ENCODE data around the gene ABCB9.
"Not testable (repeated sequence)": the region's sequence is repeated elsewhere in the genome, so short reads cannot be mapped to it uniquely, and the experiment has no call there.

The ABCB9 gene

DNA sequence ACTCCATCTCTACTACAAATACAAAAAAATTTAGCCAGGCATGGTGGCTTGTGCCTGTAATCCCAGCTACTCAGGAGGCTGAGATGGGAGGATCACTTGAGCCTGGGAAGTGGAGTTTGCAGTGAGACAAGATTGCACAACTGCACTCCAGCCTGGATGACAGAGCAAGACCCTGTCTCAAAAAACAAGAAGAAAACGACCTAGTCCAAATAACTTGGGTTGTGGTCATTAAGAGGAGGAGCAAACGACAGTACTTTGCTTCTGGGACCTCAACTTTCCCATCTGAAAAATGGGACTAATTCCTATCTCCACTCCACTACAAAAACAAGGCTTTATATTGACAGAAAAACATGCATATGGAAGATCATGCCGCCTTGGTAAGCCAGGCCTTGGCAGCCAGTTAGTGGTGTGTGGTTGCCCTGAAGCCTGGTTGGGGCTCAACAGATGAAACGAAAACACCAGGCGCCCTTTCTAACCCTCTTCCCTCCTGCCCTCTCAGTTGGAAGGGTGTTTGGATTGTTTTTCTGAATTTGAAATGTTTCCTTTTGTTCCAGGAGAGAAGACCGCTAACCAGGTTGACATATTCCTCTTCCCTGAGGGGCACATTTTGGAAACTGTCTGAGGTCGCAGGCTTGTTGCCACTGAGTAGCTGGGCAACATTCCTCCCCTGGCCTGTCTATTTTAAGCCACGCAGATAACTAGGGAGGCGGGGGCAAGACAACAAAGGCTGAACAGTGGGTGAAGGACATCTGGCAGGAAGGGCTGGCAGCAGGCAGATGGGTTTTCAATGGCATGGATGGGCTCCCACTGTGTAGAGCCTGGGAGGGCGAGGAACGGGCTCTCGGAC, 56.6 kb downstream of the ABCB9 start:
- Histone ChIP-seq H3K27ac (ENCODE audit: insufficient read depth in 1 of 2, low read depth in 1 of 2, low read length in 2 of 2, poor library complexity in 1 of 2, severe bottlenecking in 2 of 2) (no peak overlapping the region), H3K4me1 (ENCODE audit: control extremely low read depth in 1 of 4, control insufficient read depth in 4 of 4, insufficient read depth in 4 of 4, low read length in 3 of 4) (peaks cover 0 to 4% (median 0%) of the 10 kb centered on the region in 4 experiments), H3K27me3 (replicated peaks in 2 of 5; ENCODE audit: control insufficient read depth in 4 of 5, insufficient read depth in 5 of 5, low read length in 4 of 5) (no peaks in the 10 kb centered on the region), H3K4me3 (ENCODE audit: control insufficient read depth in 1 of 7, extremely low read depth in 1 of 7, insufficient read depth in 4 of 7, low read depth in 2 of 7, low read length in 6 of 7) (peak overlapping the region in 1 of 7 experiments; percentile 1), H3K36me3 (ENCODE audit: control insufficient read depth in 4 of 4, insufficient read depth in 4 of 4, low read length in 3 of 4) (no peaks in the 10 kb centered on the region), H3K9me3 (ENCODE audit: control extremely low read depth in 1 of 5, control insufficient read depth in 4 of 5, insufficient read depth in 2 of 5, low read depth in 1 of 5, low read length in 4 of 5) (no peaks in the 10 kb centered on the region)
- no peak for DNase-seq
- WGBS (ENCODE audit: insufficient coverage): 91% methylated on average over 10 of the region's 12 CpGs
- CTCF ChIA-PET: interaction anchor here (1.1 kb wide), 1 partner anchor 15 kb away, joined by 3 read pairs; no protein-coding TSS in a partner anchor
- POLR2A ChIA-PET: no interaction called here

DNA sequence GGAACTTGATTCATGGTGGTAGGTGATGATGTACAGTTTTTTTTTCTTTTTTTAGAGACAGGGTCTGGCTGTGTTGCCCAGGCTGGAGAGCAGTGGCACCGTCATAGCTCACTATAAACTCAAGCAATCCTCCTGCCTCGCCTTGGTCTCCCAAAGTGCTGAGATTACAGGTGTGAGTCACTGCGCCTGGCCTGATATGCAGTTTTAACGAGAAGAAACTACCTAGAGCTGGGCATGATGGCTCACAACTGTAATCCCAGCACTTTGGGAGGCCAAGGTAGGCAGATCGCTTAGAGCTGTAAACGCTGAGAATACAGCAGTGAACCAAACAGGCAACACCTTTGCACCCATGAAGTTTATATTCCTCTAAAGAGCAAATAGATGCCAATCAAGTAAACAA, 57.3 kb downstream of the ABCB9 start:
- ChIA-PET CTCF (interaction anchor here (0.9 to 1.1 kb wide), 2 partner anchors 14 to 36 kb away, joined by 3 read pairs; no protein-coding TSS in a partner anchor), POLR2A (interaction anchor here (0.7 kb wide), 1 partner anchor 30 kb away, joined by 3 read pairs; no protein-coding TSS in a partner anchor)
- H3K27ac ChIP-seq (ENCODE audit: insufficient read depth in 1 of 2, low read depth in 1 of 2, low read length in 2 of 2, poor library complexity in 1 of 2, severe bottlenecking in 2 of 2): no peak overlapping the region
- 96% methylated on average over 6 of the region's 6 CpGs for WGBS (ENCODE audit: insufficient coverage)
- H3K4me3 ChIP-seq (ENCODE audit: control insufficient read depth in 1 of 7, extremely low read depth in 1 of 7, insufficient read depth in 4 of 7, low read depth in 2 of 7, low read length in 6 of 7): no peak overlapping the region
- H3K4me1 ChIP-seq (ENCODE audit: control extremely low read depth in 1 of 4, control insufficient read depth in 4 of 4, insufficient read depth in 4 of 4, low read length in 3 of 4): peaks cover 0 to 6% (median under 1%) of the 10 kb centered on the region in 4 experiments
- no peak for DNase-seq
- no peaks in the 10 kb centered on the region for H3K36me3 ChIP-seq (ENCODE audit: control insufficient read depth in 4 of 4, insufficient read depth in 4 of 4, low read length in 3 of 4)
- H3K27me3 ChIP-seq (replicated peaks in 2 of 5; ENCODE audit: control insufficient read depth in 4 of 5, insufficient read depth in 5 of 5, low read length in 4 of 5): no peaks in the 10 kb centered on the region
- H3K9me3 ChIP-seq (ENCODE audit: control extremely low read depth in 1 of 5, control insufficient read depth in 4 of 5, insufficient read depth in 2 of 5, low read depth in 1 of 5, low read length in 4 of 5): no peaks in the 10 kb centered on the region

DNA sequence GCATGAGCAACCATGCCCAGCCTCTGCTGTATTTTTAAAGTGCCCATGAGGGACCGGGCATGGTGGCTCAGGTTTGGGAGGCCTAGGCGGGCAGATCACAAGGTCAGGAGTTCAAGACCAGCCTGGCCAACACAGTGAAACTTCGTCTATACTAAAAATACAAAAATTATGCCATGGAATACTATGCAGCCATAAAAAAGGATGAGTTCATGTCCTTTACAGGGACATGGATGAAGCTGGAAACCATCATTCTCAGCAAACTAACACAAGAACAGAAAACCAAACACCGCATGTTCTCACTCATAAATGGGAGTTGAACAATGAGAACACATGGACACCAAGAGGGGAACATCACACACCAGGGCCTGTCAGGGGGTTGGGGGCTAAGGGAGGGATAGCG, 61.0 kb downstream of the ABCB9 start:
- not testable (repeated sequence) for DNase-seq; H3K4me3 ChIP-seq (ENCODE audit: control insufficient read depth in 1 of 7, extremely low read depth in 1 of 7, insufficient read depth in 4 of 7, low read depth in 2 of 7, low read length in 6 of 7); H3K9me3 ChIP-seq (ENCODE audit: control extremely low read depth in 1 of 5, control insufficient read depth in 4 of 5, insufficient read depth in 2 of 5, low read depth in 1 of 5, low read length in 4 of 5); H3K27ac ChIP-seq (ENCODE audit: insufficient read depth in 1 of 2, low read depth in 1 of 2, low read length in 2 of 2, poor library complexity in 1 of 2, severe bottlenecking in 2 of 2); H3K27me3 ChIP-seq (replicated peaks in 2 of 5; ENCODE audit: control insufficient read depth in 4 of 5, insufficient read depth in 5 of 5, low read length in 4 of 5); H3K36me3 ChIP-seq (ENCODE audit: control insufficient read depth in 4 of 4, insufficient read depth in 4 of 4, low read length in 3 of 4)
- H3K4me1 ChIP-seq (ENCODE audit: control extremely low read depth in 1 of 4, control insufficient read depth in 4 of 4, insufficient read depth in 4 of 4, low read length in 3 of 4): peaks cover 4 to 20% (median 9%) of the 10 kb centered on the region in 4 experiments
- 93% methylated on average over 2 of the region's 5 CpGs for WGBS (ENCODE audit: insufficient coverage)
- ChIA-PET POLR2A (interaction anchor here (0.6 kb wide), 1 partner anchor 11 kb away, joined by 5 read pairs; no protein-coding TSS in a partner anchor), CTCF (interaction anchor here (2.8 kb wide), 1 partner anchor 40 kb away, joined by 7 read pairs; no protein-coding TSS in a partner anchor)

DNA sequence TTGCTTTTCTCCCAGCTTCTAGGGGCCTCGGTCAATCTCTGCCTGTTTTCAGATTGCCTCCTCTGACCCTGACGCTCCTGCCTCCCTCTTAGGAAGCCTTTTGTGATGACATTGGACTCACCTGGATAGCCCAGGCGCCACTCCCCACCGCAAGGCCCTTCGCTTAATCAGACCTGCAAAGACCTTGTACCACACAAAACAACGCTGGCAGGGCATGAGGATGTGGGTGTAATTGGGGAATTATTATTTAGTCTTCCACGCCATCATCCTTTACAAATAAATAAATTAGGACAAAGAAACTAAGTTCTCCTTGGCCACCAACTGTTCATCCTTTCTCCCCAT, 62.6 kb downstream of the ABCB9 start:
- WGBS (ENCODE audit: insufficient coverage): 17% methylated on average over 2 of the region's 7 CpGs
- no peaks in the 10 kb centered on the region for H3K36me3 ChIP-seq (ENCODE audit: control insufficient read depth in 4 of 4, insufficient read depth in 4 of 4, low read length in 3 of 4)
- no peak overlapping the region for H3K27ac ChIP-seq (ENCODE audit: insufficient read depth in 1 of 2, low read depth in 1 of 2, low read length in 2 of 2, poor library complexity in 1 of 2, severe bottlenecking in 2 of 2)

DNA sequence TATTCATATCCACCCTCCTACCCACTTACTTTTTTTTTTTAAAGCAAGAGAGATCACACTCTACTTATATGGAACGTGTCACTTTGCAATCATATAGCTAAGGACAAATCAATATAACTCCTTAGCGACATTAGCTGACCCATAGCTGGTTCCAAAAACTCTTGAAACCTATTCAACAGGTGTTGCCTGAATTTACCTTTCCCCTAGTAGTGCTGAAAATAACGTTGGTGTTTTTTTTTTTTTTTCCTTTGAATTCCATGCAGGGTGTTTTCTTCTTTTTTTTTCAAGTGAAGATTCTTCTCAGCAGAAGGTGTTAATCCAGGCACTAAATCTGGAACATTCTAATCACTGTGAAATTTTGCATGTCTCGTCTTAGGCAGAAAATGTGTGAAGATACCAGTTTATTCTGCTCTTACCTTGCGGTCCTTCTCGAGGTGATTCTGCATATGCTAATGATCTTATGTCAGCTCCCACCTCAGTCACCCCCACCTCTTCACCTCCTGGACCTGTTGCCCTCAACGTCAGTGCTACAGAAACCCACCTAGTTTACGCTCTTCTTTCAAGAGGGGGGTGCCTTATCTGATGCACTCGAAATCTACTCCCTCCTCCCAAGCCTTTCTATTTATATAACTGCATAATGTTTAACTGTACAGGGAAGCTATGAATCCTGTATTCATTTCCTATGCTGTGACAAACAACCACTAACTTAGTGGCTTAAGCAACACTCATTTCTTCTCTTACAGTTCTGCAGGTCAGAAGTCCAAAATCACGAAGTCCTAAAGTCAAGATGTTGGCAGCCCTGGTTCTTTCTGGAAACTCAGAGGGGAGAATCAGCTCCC, 63.2 kb downstream of the ABCB9 start:
- Histone ChIP-seq H3K36me3 (ENCODE audit: control insufficient read depth in 4 of 4, insufficient read depth in 4 of 4, low read length in 3 of 4) (no peaks in the 10 kb centered on the region), H3K27me3 (replicated peaks in 2 of 5; ENCODE audit: control insufficient read depth in 4 of 5, insufficient read depth in 5 of 5, low read length in 4 of 5) (no peaks in the 10 kb centered on the region), H3K9me3 (ENCODE audit: control extremely low read depth in 1 of 5, control insufficient read depth in 4 of 5, insufficient read depth in 2 of 5, low read depth in 1 of 5, low read length in 4 of 5) (no peaks in the 10 kb centered on the region), H3K4me3 (ENCODE audit: control insufficient read depth in 1 of 7, extremely low read depth in 1 of 7, insufficient read depth in 4 of 7, low read depth in 2 of 7, low read length in 6 of 7) (peak overlapping the region in 2 of 7 experiments; percentile 13 to 38), H3K4me1 (ENCODE audit: control extremely low read depth in 1 of 4, control insufficient read depth in 4 of 4, insufficient read depth in 4 of 4, low read length in 3 of 4) (peaks cover 11 to 31% (median 23%) of the 10 kb centered on the region in 4 experiments), H3K27ac (ENCODE audit: insufficient read depth in 1 of 2, low read depth in 1 of 2, low read length in 2 of 2, poor library complexity in 1 of 2, severe bottlenecking in 2 of 2) (no peak overlapping the region)
- DNase-seq: no peak
- ChIA-PET CTCF (interaction anchor here (1.2 to 2.8 kb wide), 5 partner anchors 9 to 120 kb away, joined by 3 to 7 read pairs (median 3); no protein-coding TSS in a partner anchor), POLR2A (no interaction called here)
- WGBS (ENCODE audit: insufficient coverage): 23% methylated on average over 4 of the region's 10 CpGs

More for the DNA sequence above, 62.6 kb downstream of the ABCB9 start:
- Histone ChIP-seq H3K4me3 (ENCODE audit: control insufficient read depth in 1 of 7, extremely low read depth in 1 of 7, insufficient read depth in 4 of 7, low read depth in 2 of 7, low read length in 6 of 7) (peak overlapping the region in 1 of 7 experiments; percentile 38), H3K4me1 (ENCODE audit: control extremely low read depth in 1 of 4, control insufficient read depth in 4 of 4, insufficient read depth in 4 of 4, low read length in 3 of 4) (peaks cover 8 to 26% (median 17%) of the 10 kb centered on the region in 4 experiments), H3K27me3 (replicated peaks in 2 of 5; ENCODE audit: control insufficient read depth in 4 of 5, insufficient read depth in 5 of 5, low read length in 4 of 5) (no peaks in the 10 kb centered on the region), H3K9me3 (ENCODE audit: control extremely low read depth in 1 of 5, control insufficient read depth in 4 of 5, insufficient read depth in 2 of 5, low read depth in 1 of 5, low read length in 4 of 5) (no peaks in the 10 kb centered on the region)
- ChIA-PET POLR2A (no interaction called here), CTCF (interaction anchor here (1.2 to 2.8 kb wide), 4 partner anchors 12 to 120 kb away, joined by 3 to 7 read pairs (median 3); no protein-coding TSS in a partner anchor)
- DNase-seq: no peak

DNA sequence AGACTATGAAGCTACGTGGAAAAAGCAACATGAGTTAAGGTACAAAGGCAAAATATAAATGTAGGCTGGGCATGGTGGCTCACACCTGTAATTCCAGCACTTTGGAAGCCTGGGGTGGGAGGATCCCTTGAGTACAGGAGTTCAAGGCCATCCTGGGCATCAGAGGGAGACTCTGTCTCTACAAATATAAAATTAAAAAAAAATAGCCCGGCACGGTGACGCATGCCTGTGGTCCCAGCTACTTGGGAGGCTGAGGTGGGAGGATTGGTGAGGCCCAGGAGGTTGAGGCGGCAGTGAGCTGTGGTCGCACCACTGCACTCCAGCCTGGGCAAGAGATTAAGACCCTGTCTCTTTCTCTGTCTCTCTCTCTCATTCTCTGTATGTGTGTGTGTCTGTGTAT, 66.4 kb downstream of the ABCB9 start:
- no peaks in the 10 kb centered on the region for H3K36me3 ChIP-seq (ENCODE audit: control insufficient read depth in 4 of 4, insufficient read depth in 4 of 4, low read length in 3 of 4)
- H3K27me3 ChIP-seq (replicated peaks in 2 of 5; ENCODE audit: control insufficient read depth in 4 of 5, insufficient read depth in 5 of 5, low read length in 4 of 5): no peaks in the 10 kb centered on the region
- ChIA-PET CTCF (interaction anchor here (1.2 to 13.8 kb wide), 4 partner anchors 11 to 56 kb away, joined by 6 to 149 read pairs (median 8); no protein-coding TSS in a partner anchor), POLR2A (interaction anchor here (0.6 kb wide), 1 partner anchor 15 kb away, joined by 3 read pairs; no protein-coding TSS in a partner anchor)
- 96% methylated on average over 4 of the region's 6 CpGs for WGBS (ENCODE audit: insufficient coverage)
- peaks cover 12 to 50% (median 40%) of the 10 kb centered on the region in 4 experiments for H3K4me1 ChIP-seq (ENCODE audit: control extremely low read depth in 1 of 4, control insufficient read depth in 4 of 4, insufficient read depth in 4 of 4, low read length in 3 of 4)
- H3K4me3 ChIP-seq (ENCODE audit: control insufficient read depth in 1 of 7, extremely low read depth in 1 of 7, insufficient read depth in 4 of 7, low read depth in 2 of 7, low read length in 6 of 7): no peak overlapping the region
- no peaks in the 10 kb centered on the region for H3K9me3 ChIP-seq (ENCODE audit: control extremely low read depth in 1 of 5, control insufficient read depth in 4 of 5, insufficient read depth in 2 of 5, low read depth in 1 of 5, low read length in 4 of 5)
- DNase-seq: no peak
- H3K27ac ChIP-seq (ENCODE audit: insufficient read depth in 1 of 2, low read depth in 1 of 2, low read length in 2 of 2, poor library complexity in 1 of 2, severe bottlenecking in 2 of 2): no peak overlapping the region
